Measurements from ENCODE around the gene SIPA1.
A peak's percentile ranks its signal among the peaks of the same experiment; 100 is the strongest.

Gene SIPA1

DNA sequence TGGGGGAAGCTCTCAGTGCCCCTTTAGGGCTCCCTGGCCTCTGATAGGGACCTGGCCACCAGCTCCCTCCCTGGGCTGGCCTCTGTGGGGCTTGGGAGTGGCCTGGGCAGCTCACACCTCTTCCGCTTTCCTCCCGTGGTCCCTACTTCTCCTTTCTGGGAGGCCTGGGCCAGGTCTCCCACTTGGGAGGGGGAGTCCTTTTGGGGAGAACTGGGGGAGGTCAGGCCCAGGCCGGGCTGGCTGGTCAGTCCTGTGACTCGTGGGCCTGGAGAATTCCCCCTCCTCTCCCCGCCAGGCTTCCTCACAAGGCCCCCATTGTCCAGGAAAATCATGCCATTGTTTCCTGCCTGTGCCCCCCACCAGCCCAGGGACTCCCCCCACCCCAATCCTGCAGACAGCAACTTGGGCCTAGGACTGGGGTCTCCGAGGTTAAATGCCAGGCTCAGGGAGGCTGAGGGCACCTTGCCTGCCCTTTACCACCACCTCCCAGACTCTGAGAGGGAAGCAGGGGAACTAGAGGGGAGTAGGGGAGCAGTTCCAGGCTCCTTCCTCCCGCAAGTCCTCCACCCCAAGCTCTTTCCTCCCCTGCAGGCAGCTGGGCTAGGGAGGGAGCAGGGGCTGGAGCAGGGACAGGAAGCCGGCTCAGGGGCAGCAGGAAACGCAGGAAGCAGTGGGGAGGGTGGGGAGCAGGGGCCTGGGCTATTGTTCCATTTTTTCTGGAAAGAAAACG is 26.7 kb upstream of the SIPA1 start:
- H2BK15ac ChIP-seq (replicated peaks; ENCODE audit: low read depth), result no peak overlapping the region
- peaks cover 9% of the 10 kb centered on the region for H3K4me1 ChIP-seq (ENCODE audit: control insufficient read depth, low read depth, low read length)
- peaks cover 17% of the 10 kb centered on the region for H3K79me1 ChIP-seq (ENCODE audit: low read length)
- peak; percentile 55 for DNase-seq
- H3K36me3 ChIP-seq (ENCODE audit: control insufficient read depth, insufficient read depth, low read length), result no peaks in the 10 kb centered on the region
- peak overlapping the region; percentile 70 for H3K56ac ChIP-seq (ENCODE audit: low read length)
- H3K79me2 ChIP-seq (ENCODE audit: control insufficient read depth, insufficient read depth, low read length), result peaks cover 7% of the 10 kb centered on the region
- H3K9ac ChIP-seq (ENCODE audit: low read length), result peak overlapping the region; percentile 41
- no peak overlapping the region for H3K4ac ChIP-seq (ENCODE audit: low read depth, low read length)
- H2AK5ac ChIP-seq (ENCODE audit: low read length), result no peak overlapping the region
- no peak overlapping the region for H3K23ac ChIP-seq (ENCODE audit: low read length)
- H3K27me3 ChIP-seq (ENCODE audit: insufficient read depth, low read length, poor library complexity), result no peaks in the 10 kb centered on the region
- no peak overlapping the region for H3K27ac ChIP-seq (ENCODE audit: low read depth, low read length)
- no peak overlapping the region for H4K8ac ChIP-seq (ENCODE audit: low read depth, low read length)
- no peak overlapping the region for H3K4me2 ChIP-seq (ENCODE audit: low read length)
- no peak overlapping the region for H3K4me3 ChIP-seq (ENCODE audit: low read length)
- no CpG with 5 or more reads among the region's 10 CpGs for WGBS (ENCODE audit: extremely low coverage, insufficient coverage, low lambda C conversion rate)
- H2BK120ac ChIP-seq (ENCODE audit: low read depth, low read length), result no peak overlapping the region
- H3K18ac ChIP-seq (ENCODE audit: low read length), result no peak overlapping the region
- H4K5ac ChIP-seq (ENCODE audit: low read length), result no peak overlapping the region
- no peak overlapping the region for H2BK5ac ChIP-seq (ENCODE audit: low read length)

DNA sequence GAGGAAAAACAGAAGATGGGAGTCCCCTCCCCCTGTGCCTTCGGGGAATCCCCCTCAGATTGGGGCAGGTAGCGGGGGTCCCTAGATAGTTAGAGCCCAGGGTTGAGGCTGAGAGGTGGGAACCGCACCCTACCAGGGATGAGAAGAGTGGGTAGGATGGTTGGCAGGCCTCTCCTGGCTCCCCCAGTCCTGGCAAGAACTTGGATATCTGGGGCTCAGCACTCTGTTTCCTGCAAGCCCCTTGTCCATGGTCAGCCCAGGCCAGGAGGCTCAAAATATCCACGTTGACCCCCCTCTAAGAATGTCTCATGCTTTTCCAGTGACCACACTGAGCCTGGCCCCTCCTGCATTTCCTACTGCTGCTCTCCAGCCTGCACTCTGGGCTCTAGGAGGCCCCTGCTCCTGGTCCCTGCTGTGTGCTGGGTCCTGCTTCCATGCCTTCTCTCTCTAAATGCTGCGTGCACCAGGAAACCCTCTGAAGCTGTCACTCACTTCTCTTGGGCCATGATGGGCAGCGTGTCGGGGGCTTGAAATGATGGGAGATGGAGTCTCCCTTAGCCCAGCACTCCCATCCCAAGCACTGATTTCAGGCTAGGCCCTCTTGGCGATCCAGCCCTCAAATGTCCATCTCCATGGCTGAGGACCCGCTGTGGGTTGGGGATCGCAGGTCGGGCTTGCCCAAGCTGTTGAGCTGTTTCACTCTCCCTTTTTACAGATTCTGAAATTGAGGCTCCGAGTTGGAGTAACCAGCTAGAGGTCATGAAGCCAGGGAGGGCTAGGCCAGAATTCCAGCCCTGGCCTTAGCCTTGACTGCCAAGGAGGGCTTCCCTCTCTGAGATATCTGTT is 25.9 kb upstream of the SIPA1 start:
- peak overlapping the region; percentile 70 for H3K56ac ChIP-seq (ENCODE audit: low read length)
- no peaks in the 10 kb centered on the region for H3K27me3 ChIP-seq (ENCODE audit: insufficient read depth, low read length, poor library complexity)
- no peak overlapping the region for H2AK5ac ChIP-seq (ENCODE audit: low read length)
- peak overlapping the region; percentile 41 for H3K9ac ChIP-seq (ENCODE audit: low read length)
- H3K79me2 ChIP-seq (ENCODE audit: control insufficient read depth, insufficient read depth, low read length), result peaks cover 14% of the 10 kb centered on the region
- H4K8ac ChIP-seq (ENCODE audit: low read depth, low read length), result no peak overlapping the region
- no peak overlapping the region for H3K4ac ChIP-seq (ENCODE audit: low read depth, low read length)
- H3K18ac ChIP-seq (ENCODE audit: low read length), result no peak overlapping the region
- H2BK15ac ChIP-seq (replicated peaks; ENCODE audit: low read depth), result no peak overlapping the region
- H3K23ac ChIP-seq (ENCODE audit: low read length), result no peak overlapping the region
- H3K4me2 ChIP-seq (ENCODE audit: low read length), result no peak overlapping the region
- no peak overlapping the region for H4K5ac ChIP-seq (ENCODE audit: low read length)
- H3K4me1 ChIP-seq (ENCODE audit: control insufficient read depth, low read depth, low read length), result peaks cover 11% of the 10 kb centered on the region
- H3K4me3 ChIP-seq (ENCODE audit: low read length), result no peak overlapping the region
- H2BK120ac ChIP-seq (ENCODE audit: low read depth, low read length), result no peak overlapping the region
- H2BK5ac ChIP-seq (ENCODE audit: low read length), result no peak overlapping the region
- WGBS (ENCODE audit: extremely low coverage, insufficient coverage, low lambda C conversion rate), result no CpG with 5 or more reads among the region's 12 CpGs
- no peak overlapping the region for H3K27ac ChIP-seq (ENCODE audit: low read depth, low read length)
- DNase-seq, result peak; percentile 36
- no peaks in the 10 kb centered on the region for H3K36me3 ChIP-seq (ENCODE audit: control insufficient read depth, insufficient read depth, low read length)
- H3K79me1 ChIP-seq (ENCODE audit: low read length), result peaks cover 25% of the 10 kb centered on the region

DNA sequence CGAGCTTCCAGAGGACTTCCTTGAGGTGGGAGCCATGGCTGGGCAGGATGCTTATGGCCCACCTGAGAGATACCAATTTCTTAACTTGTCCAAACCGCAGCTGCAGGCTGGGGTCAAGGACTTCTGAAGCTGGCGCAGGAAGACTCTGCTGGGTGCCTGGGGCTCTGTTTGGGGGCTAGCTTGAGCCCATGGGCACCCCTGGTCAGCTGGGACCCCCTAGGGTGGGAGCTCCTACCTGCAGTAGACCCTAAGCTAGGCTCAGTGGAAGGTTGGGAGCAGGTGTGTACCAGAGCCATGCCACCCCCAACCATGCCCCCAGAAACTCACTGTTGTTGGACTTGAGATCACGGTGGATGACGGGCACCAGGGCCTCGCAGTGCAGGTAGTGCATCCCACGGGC is 25.2 kb upstream of the SIPA1 start:
- DNase-seq, result no peak
- Histone ChIP-seq H4K8ac (ENCODE audit: low read depth, low read length) (no peak overlapping the region), H3K4ac (ENCODE audit: low read depth, low read length) (no peak overlapping the region), H3K4me2 (ENCODE audit: low read length) (no peak overlapping the region), H3K79me1 (ENCODE audit: low read length) (peaks cover 31% of the 10 kb centered on the region), H3K4me1 (ENCODE audit: control insufficient read depth, low read depth, low read length) (peaks cover 11% of the 10 kb centered on the region), H3K36me3 (ENCODE audit: control insufficient read depth, insufficient read depth, low read length) (no peaks in the 10 kb centered on the region), H3K23ac (ENCODE audit: low read length) (no peak overlapping the region), H3K9ac (ENCODE audit: low read length) (peak overlapping the region; percentile 41), H2BK15ac (replicated peaks; ENCODE audit: low read depth) (no peak overlapping the region), H2BK5ac (ENCODE audit: low read length) (no peak overlapping the region), H3K4me3 (ENCODE audit: low read length) (no peak overlapping the region), H2AK5ac (ENCODE audit: low read length) (no peak overlapping the region), H3K18ac (ENCODE audit: low read length) (no peak overlapping the region), H2BK120ac (ENCODE audit: low read depth, low read length) (no peak overlapping the region), H3K27ac (ENCODE audit: low read depth, low read length) (no peak overlapping the region), H4K5ac (ENCODE audit: low read length) (no peak overlapping the region), H3K56ac (ENCODE audit: low read length) (peak overlapping the region; percentile 59), H3K27me3 (ENCODE audit: insufficient read depth, low read length, poor library complexity) (no peaks in the 10 kb centered on the region), H3K79me2 (ENCODE audit: control insufficient read depth, insufficient read depth, low read length) (peaks cover 21% of the 10 kb centered on the region)
- WGBS (ENCODE audit: extremely low coverage, insufficient coverage, low lambda C conversion rate), result no CpG with 5 or more reads among the region's 7 CpGs

DNA sequence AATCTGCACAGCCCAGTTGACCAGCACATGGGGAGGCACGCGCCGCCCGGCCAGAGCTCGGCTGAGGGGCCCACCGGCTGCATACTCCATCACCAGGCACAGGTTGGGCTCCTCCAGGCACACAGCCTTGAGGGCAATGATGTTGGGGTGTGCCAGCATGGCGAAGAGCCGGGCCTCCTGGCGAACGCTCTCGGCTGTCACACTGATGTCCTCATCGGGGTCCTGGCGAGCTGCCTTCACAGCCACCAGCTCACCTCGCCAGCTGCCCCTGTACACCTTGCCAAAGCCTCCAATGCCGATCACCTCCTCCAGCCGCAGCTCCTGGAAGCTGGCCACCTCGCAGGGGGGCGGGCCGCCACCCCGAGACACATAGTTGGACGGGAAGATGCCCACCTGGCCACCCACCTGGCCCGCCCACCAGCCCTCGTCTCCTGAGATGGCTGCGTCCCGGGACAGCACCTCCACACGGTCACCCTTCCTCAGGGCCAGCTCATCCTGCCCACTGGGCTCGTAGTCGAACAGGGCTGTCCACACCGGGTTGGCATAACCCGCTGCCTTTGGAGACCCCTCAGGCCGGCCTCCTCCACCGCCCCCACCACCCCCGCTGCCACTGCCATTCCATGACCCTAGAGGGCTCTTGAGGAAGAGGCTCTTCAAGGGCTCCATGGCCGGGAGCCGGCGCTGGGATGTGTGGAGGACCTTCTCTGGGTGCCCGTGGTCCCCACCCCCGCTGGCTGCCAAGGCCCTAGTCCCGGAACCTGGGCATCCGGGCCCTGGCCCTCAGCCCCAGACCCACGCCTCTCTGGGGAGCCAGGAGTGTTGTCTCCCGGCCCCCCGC is 24.6 kb upstream of the SIPA1 start:
- Histone ChIP-seq H2BK120ac (ENCODE audit: low read depth, low read length) (peak overlapping the region; percentile 33), H3K18ac (ENCODE audit: low read length) (peak overlapping the region; percentile 77), H4K8ac (ENCODE audit: low read depth, low read length) (no peak overlapping the region), H3K79me2 (ENCODE audit: control insufficient read depth, insufficient read depth, low read length) (peaks cover 21% of the 10 kb centered on the region), H3K79me1 (ENCODE audit: low read length) (peaks cover 31% of the 10 kb centered on the region), H3K36me3 (ENCODE audit: control insufficient read depth, insufficient read depth, low read length) (no peaks in the 10 kb centered on the region), H3K9ac (ENCODE audit: low read length) (peak overlapping the region; percentile 97), H3K56ac (ENCODE audit: low read length) (peak overlapping the region; percentile 80), H3K4me2 (ENCODE audit: low read length) (peak overlapping the region; percentile 48), H2AK5ac (ENCODE audit: low read length) (no peak overlapping the region), H3K4me3 (ENCODE audit: low read length) (peak overlapping the region; percentile 69), H2BK15ac (replicated peaks; ENCODE audit: low read depth) (no peak overlapping the region), H3K23ac (ENCODE audit: low read length) (no peak overlapping the region), H3K27ac (ENCODE audit: low read depth, low read length) (peak overlapping the region; percentile 58), H3K4me1 (ENCODE audit: control insufficient read depth, low read depth, low read length) (peaks cover 11% of the 10 kb centered on the region), H3K4ac (ENCODE audit: low read depth, low read length) (peak overlapping the region; percentile 89), H2BK5ac (ENCODE audit: low read length) (no peak overlapping the region), H4K5ac (ENCODE audit: low read length) (no peak overlapping the region), H3K27me3 (ENCODE audit: insufficient read depth, low read length, poor library complexity) (no peaks in the 10 kb centered on the region)
- DNase-seq, result no peak
- no CpG with 5 or more reads among the region's 43 CpGs for WGBS (ENCODE audit: extremely low coverage, insufficient coverage, low lambda C conversion rate)

DNA sequence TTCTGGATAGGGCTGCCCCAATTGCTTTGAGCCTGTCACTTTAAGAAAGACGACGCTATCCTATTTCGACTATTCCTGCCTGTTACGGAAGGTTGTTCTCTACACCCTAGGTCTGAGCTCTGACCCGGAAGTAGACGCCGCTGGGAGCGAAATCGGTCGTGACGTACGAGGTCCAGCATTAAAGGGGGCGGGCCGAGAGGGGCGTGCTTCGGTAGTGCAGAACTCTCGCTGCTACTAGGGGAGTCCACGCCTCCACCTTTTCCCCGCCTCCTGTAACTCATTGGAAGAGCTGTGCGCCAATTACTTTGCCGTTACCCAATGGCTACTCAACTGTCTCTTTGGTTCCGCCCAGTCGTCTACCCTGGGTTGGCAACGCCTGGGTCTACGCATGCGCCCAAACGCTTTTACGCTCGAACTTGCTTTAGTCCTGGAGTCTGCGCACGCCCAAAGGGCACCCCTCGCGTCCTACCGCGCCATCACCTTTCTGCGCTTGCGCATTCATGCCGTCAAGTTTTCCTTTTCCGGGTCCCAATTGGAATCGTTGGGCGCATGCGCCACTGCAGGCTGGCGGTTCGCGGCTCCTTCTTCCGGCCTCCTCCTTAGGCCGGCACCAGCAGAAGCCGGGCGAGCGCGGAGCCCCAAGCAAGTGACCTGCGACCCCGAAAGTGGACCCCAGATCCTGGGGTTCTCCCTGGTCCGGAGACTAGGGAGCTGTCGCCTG is 22.5 kb upstream of the SIPA1 start, which contains the start of gene PCNX3:
Gene PCNX3, plus strand, starts transcription at position 548 of the 721 bp plus-strand sequence. CDS start 536 bp downstream, outside the sequence.
- peak within 1 kb of the TSS; percentile 82 for H3K4me3 ChIP-seq (ENCODE audit: low read length)
- no peak within 1 kb of the TSS for H2BK120ac ChIP-seq (ENCODE audit: low read depth, low read length)
- H3K9ac ChIP-seq (ENCODE audit: low read length), result peak within 1 kb of the TSS; percentile 97
- H2BK5ac ChIP-seq (ENCODE audit: low read length), result no peak within 1 kb of the TSS
- H4K8ac ChIP-seq (ENCODE audit: low read depth, low read length), result no peak within 1 kb of the TSS
- peaks cover 26% of the 10 kb centered on the region for H3K79me1 ChIP-seq (ENCODE audit: low read length)
- peak within 1 kb of the TSS; percentile 97 for H3K4me2 ChIP-seq (ENCODE audit: low read length)
- WGBS (ENCODE audit: extremely low coverage, insufficient coverage, low lambda C conversion rate), result no CpG with 5 or more reads among the region's 55 CpGs
- DNase-seq, result peak; percentile 100
- H2AK5ac ChIP-seq (ENCODE audit: low read length), result no peak within 1 kb of the TSS
- peak within 1 kb of the TSS; percentile 80 for H3K27ac ChIP-seq (ENCODE audit: low read depth, low read length)
- peak within 1 kb of the TSS; percentile 97 for H3K56ac ChIP-seq (ENCODE audit: low read length)
- H2BK15ac ChIP-seq (replicated peaks; ENCODE audit: low read depth), result no peak within 1 kb of the TSS
- peak within 1 kb of the TSS; percentile 44 for H3K18ac ChIP-seq (ENCODE audit: low read length)
- no peak within 1 kb of the TSS for H3K23ac ChIP-seq (ENCODE audit: low read length)
- peaks cover 11% of the 10 kb centered on the region for H3K4me1 ChIP-seq (ENCODE audit: control insufficient read depth, low read depth, low read length)
- H4K5ac ChIP-seq (ENCODE audit: low read length), result no peak within 1 kb of the TSS
- H3K27me3 ChIP-seq (ENCODE audit: insufficient read depth, low read length, poor library complexity), result no peaks in the 10 kb centered on the region
- peaks cover 21% of the 10 kb centered on the region for H3K79me2 ChIP-seq (ENCODE audit: control insufficient read depth, insufficient read depth, low read length)
- peaks cover 5% of the 10 kb centered on the region for H3K36me3 ChIP-seq (ENCODE audit: control insufficient read depth, insufficient read depth, low read length)
- peak within 1 kb of the TSS; percentile 48 for H3K4ac ChIP-seq (ENCODE audit: low read depth, low read length)
